ENCODE data around the gene SLC39A3. TPM values are rescaled to one million over a fixed set of nuclear protein-coding genes. Genes with fewer than 3 reads are reported as not detected.

The SLC39A3 gene
- total and polyA plus RNA-seq, 12 donors, result 25.1 to 75.8 (median 41.8) TPM

DNA sequence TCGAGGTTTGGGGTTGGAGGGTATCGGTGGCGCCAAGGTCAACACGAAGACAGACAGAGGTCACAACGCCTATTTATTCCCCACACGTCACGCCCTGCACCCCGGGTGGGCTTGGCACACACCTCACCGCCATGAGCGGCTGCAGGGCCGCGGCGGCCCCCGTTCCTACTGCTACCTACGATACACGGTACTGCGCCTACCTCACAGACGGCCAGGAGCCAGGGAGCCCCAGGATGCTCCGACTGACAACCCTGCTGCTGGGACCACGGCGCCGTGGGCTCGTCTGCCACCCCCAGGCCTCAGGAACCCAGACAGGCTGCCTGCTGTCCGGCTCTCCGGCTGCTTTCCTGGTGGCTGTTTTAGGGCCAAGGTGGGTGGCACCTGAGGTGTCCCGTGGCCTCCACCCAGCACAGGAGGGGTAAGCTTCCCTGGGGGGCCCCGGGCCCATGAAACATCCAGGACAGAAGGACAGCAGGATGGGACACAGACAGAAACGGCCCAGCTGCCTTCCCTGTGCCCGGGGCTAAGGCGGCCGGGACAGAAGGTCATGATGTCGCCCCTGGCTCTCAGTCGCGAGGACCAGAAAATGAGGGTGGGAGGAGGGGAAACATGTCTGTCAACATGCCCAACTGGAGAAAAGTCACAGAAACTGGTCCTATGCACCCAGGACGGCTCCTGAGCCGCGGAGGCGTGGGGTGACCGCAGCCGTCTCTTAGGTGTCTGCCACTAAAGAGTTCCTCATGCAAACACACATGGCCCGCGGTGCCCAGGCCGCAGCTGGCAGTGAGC is 15.0 kb upstream of the SLC39A3 start:
- Histone ChIP-seq H3K36me3 (replicated peaks in 1 of 2) (peaks cover 0 to 30% of the 10 kb centered on the region in 2 donors), H3K27me3 (no peaks in the 10 kb centered on the region), H3K4me3 (no peak overlapping the region), H3K9me3 (replicated peaks in 1 of 3) (no peaks in the 10 kb centered on the region), H3K4me1 (replicated peaks in 1 of 2) (no peaks in the 10 kb centered on the region), H3K27ac (no peak overlapping the region)
- intact Hi-C loops (cut with DNase I), result loop anchor here in 1 of 2 donors (5.0 kb wide), 1 partner anchor 103 kb away; no protein-coding TSS in a partner anchor
- 90 to 95% (median 92%) methylated on average over 26 to 43 of the region's 43 CpGs for WGBS, 4 donors
- TF ChIP-seq POLR2A (IDR thresholded peaks at IDR 0.05), result no peak
- TF ChIP-seq, protein P1, sequence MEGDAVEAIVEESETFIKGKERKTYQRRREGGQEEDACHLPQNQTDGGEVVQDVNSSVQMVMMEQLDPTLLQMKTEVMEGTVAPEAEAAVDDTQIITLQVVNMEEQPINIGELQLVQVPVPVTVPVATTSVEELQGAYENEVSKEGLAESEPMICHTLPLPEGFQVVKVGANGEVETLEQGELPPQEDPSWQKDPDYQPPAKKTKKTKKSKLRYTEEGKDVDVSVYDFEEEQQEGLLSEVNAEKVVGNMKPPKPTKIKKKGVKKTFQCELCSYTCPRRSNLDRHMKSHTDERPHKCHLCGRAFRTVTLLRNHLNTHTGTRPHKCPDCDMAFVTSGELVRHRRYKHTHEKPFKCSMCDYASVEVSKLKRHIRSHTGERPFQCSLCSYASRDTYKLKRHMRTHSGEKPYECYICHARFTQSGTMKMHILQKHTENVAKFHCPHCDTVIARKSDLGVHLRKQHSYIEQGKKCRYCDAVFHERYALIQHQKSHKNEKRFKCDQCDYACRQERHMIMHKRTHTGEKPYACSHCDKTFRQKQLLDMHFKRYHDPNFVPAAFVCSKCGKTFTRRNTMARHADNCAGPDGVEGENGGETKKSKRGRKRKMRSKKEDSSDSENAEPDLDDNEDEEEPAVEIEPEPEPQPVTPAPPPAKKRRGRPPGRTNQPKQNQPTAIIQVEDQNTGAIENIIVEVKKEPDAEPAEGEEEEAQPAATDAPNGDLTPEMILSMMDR (IDR thresholded peaks at IDR 0.05), result no peak
- DNase-seq, result no peak

DNA sequence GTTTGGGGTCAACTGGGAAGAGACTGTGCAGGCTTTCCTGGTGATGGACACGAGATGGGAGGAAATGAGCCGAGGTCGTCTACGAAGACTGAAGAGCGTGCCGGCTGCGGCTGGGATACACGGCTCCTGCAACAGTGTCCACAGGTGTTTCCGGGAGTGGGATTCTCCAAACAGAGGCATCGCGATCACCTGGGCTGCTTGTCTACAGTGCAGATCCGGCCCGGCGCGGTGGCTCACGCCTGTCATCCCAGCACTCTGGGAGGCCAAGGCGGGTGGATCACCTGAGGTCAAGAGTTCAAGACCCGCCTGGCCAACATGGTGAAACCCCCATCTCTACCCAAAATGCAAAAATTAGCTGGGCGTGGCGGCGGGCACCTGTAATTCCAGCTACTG is 11.6 kb upstream of the SLC39A3 start:
- H3K4me1 ChIP-seq (replicated peaks in 1 of 2), result no peaks in the 10 kb centered on the region
- no peak overlapping the region for H3K27ac ChIP-seq
- TF ChIP-seq, protein P1 (IDR thresholded peaks at IDR 0.05), result no peak
- no peak for TF ChIP-seq POLR2A (IDR thresholded peaks at IDR 0.05)
- H3K27me3 ChIP-seq, result no peaks in the 10 kb centered on the region
- DNase-seq, result no peak
- peaks cover 0 to 16% of the 10 kb centered on the region in 2 donors for H3K36me3 ChIP-seq (replicated peaks in 1 of 2)
- no peaks in the 10 kb centered on the region for H3K9me3 ChIP-seq (replicated peaks in 1 of 3)
- H3K4me3 ChIP-seq, result no peak overlapping the region
- intact Hi-C loops (cut with DNase I), result loop anchor here in 1 of 2 donors (5.0 kb wide), 1 partner anchor 99 kb away; no protein-coding TSS in a partner anchor
- WGBS, 4 donors, result 83 to 91% (median 86%) methylated on average over 11 to 21 of the region's 21 CpGs

DNA sequence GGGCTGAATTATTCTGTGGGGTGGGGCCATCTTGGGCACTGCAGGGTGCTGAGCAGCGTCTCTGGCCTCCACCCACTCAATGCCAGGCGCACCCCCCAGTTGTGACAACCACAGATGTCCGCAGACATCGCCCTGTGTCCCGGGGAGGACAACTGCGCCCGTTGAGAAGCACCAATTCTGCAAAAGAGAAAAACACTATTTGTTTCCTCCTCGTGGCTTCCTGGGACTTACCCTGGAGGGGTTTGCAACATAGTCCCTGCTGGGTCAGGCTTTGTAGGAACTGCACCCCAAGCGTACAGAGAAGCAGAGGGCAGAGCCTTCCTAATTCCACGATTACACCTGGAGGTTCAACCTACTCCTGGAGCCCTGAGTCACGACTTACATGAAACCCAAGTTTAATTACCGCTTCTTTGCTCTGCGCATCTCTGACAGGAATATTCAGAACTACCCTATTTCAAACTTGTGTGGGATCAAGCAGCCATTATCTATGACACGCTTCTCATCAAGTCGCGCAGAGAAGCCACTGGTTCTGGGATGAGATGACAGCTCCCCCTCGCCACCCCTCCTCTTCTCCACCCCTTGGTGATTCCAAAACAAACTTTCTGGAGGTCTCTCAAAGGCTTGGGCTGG is 11.1 kb upstream of the SLC39A3 start:
- intact Hi-C loops (cut with DNase I), result loop anchor here in 1 of 2 donors (5.0 kb wide), 1 partner anchor 99 kb away; no protein-coding TSS in a partner anchor
- H3K4me1 ChIP-seq (replicated peaks in 1 of 2), result no peaks in the 10 kb centered on the region
- H3K36me3 ChIP-seq (replicated peaks in 1 of 2), result peaks cover 0 to 14% of the 10 kb centered on the region in 2 donors
- TF ChIP-seq POLR2A (IDR thresholded peaks at IDR 0.05), result no peak
- TF ChIP-seq, protein P1 (IDR thresholded peaks at IDR 0.05), result no peak
- no peaks in the 10 kb centered on the region for H3K27me3 ChIP-seq
- WGBS, 4 donors, result 69 to 71% (median 70%) methylated on average over 16 to 17 of the region's 17 CpGs
- H3K9me3 ChIP-seq (replicated peaks in 1 of 3), result no peaks in the 10 kb centered on the region
- H3K4me3 ChIP-seq, result no peak overlapping the region
- H3K27ac ChIP-seq, result no peak overlapping the region
- no peak for DNase-seq

DNA sequence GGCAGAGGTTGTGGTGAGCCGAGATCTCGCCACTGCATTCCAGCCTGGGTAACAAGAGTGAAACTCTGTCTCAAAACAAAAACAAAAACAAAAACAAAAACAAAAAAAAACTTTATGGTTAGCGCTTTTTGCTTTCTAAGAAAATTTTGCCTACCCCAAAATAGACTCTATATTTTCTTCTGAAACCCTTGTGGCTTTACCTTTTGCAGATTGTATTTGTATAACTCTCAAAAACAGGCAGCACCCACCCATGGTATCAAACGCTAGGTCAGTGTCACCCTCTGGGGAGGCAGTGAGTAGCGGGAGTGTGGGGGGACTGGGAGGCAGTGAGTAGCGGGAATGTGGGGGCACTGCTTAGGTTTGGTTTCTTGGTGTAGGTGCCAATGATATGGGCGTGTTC is 7.5 kb upstream of the SLC39A3 start:
- Histone ChIP-seq H3K4me1 (replicated peaks in 1 of 2) (no peaks in the 10 kb centered on the region), H3K27me3 (no peaks in the 10 kb centered on the region), H3K27ac (no peak overlapping the region), H3K4me3 (no peak overlapping the region), H3K9me3 (replicated peaks in 1 of 3) (no peaks in the 10 kb centered on the region), H3K36me3 (replicated peaks in 1 of 2) (no peaks in the 10 kb centered on the region)
- WGBS, 4 donors, result 68 to 85% (median 83%) methylated on average over 6 to 7 of the region's 7 CpGs
- TF ChIP-seq, protein P1 (IDR thresholded peaks at IDR 0.05), result no peak
- intact Hi-C loops (cut with DNase I), result no loop called here
- DNase-seq, result no peak

Data from adrenal gland (tissue), 12 donors.